Adipocyte (in vitro differentiated cells): ENCODE data around the gene ZNF512B.
"Not testable (repeated sequence)": the region's sequence is repeated elsewhere in the genome, so short reads cannot be mapped to it uniquely, and the experiment has no call there.

Experiments used
- DNase-seq: peaks from one replicate; pipeline ENCODE4 v3.0.0-alpha.2; 2015; ENCODE audit warnings: low read depth
- H3K27me3 ChIP-seq: replicated peaks from 2 replicates; pipeline ENCODE4 v1.7.0; 2013; ENCODE audit warnings: mild to moderate bottlenecking, low read length, moderate library complexity; ENCODE audit not compliant: control insufficient read depth, insufficient read depth
- H3K36me3 ChIP-seq: 2 replicates; pipeline ENCODE4 v1.7.0; 2013; ENCODE audit warnings: low read length, mild to moderate bottlenecking, moderate library complexity; ENCODE audit not compliant: control insufficient read depth, insufficient read depth, severe bottlenecking
- H3K4me1 ChIP-seq: 2 replicates; pipeline ENCODE4 v1.7.0; 2013; ENCODE audit warnings: mild to moderate bottlenecking, low read length, moderate library complexity; ENCODE audit not compliant: control insufficient read depth, insufficient read depth
- H3K4me3 ChIP-seq: 2 replicates; pipeline ENCODE4 v1.7.0; 2013; ENCODE audit warnings: mild to moderate bottlenecking, low read length, moderate library complexity
- H3K9ac ChIP-seq: 2 replicates; pipeline ENCODE4 v1.7.0; 2013; ENCODE audit warnings: mild to moderate bottlenecking, low read length, moderate library complexity
- H3K9me3 ChIP-seq: 2 replicates; pipeline ENCODE4 v1.7.0; 2013; ENCODE audit warnings: mild to moderate bottlenecking, low read length, moderate library complexity; ENCODE audit not compliant: control insufficient read depth

The ZNF512B gene

GRCh38 chr20:63976980-63977738 lies 7.4 kb upstream of the ZNF512B start:
- DNase-seq = no peak
- no peak overlapping the region for H3K4me3 ChIP-seq
- no peaks in the 10 kb centered on the region for H3K27me3 ChIP-seq
- no peaks in the 10 kb centered on the region for H3K36me3 ChIP-seq
- H3K4me1 ChIP-seq = peaks cover 20% of the 10 kb centered on the region
- H3K9ac ChIP-seq = no peak overlapping the region
- no peaks in the 10 kb centered on the region for H3K9me3 ChIP-seq

- not testable (repeated sequence) for H3K36me3 ChIP-seq, DNase-seq, H3K4me3 ChIP-seq, H3K9me3 ChIP-seq, H3K27me3 ChIP-seq, H3K9ac ChIP-seq
- H3K4me1 ChIP-seq = peaks cover 16% of the 10 kb centered on the region
Observed at GRCh38 chr20:63976511-63976910, 6.8 kb upstream of the ZNF512B start.

DNA sequence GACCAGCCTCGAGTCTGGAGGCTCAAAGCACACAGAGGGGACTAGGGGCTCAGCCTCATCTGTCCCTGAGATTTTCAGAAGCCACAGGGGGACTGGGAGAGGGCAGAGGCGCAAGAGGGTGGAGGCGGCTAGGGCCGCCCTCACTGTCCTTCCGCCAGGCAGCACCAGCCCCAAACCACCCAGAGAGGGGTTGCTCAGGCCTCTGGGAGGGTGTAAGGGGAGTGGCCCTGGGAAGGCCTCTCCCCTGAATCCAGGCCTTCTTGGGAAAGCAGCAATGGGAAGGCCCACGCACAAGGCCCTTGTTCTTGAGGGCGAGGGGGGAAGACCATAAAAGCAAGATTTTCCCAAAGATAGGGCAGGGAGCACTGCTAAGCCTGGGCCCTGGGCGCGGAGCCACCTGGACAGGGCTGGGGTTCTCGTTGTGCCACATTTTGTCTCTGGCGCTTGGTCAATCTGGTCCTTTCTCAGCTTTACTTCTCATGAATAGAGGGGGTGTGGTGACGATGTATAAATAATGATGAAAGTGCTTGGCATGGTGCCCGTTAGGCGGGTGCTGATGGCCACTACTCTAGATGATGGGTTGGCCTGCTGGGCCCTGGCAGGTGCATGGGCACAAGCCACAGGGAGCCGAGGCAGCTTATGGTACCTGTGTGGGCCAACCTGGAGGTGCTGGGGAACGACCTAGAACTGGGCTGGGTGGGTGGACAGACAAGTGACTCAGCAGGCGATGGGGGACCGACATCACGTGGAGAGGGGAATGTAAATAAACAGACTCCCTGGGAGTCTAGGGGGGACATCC lies 4.9 kb upstream of the ZNF512B start:
- H3K27me3 ChIP-seq = no peaks in the 10 kb centered on the region
- DNase-seq = no peak
- H3K9ac ChIP-seq = peak overlapping the region; percentile 81
- no peak overlapping the region for H3K4me3 ChIP-seq
- H3K4me1 ChIP-seq = peaks cover 10% of the 10 kb centered on the region
- H3K36me3 ChIP-seq = no peaks in the 10 kb centered on the region
- no peaks in the 10 kb centered on the region for H3K9me3 ChIP-seq

DNA sequence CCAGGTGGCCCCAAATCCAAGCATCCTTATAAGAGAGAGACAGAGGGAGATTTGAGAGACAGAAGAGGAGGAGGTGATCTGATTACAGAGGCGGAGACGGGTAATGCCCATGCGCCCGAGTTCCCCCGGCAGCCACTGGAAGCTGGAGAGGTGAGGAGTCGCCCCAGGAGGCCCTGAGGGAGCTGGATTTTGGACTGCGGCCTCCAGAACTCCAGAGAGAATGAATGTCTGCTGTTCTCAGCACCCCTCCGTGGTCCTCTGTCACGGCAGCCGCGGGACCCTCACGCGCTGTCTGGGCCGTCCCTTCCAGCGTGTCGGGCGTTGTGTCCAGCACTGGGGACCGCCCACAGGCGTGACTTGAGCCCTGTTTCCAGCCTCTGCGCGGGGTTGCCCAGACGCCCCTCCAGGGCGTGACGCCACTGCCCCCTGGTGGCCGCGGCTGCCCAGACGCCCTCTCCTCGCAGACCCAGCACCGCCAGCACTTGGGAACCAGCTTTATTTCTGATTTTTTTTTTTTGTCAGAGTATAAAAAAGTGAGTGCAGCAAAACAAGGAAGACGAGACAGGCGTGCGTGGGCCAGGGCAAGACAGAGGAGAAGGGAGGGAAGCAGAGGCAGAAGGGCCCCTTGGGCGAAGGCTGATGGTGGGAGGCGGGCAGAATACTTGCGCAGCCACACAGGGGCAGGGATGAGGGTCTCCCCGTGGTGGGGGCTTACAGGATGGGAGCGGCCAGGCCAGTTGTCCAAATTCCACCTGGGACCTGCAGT lies 4.1 kb upstream of the ZNF512B start:
- DNase-seq = peak; percentile 96
- H3K4me1 ChIP-seq = peaks cover 13% of the 10 kb centered on the region
- H3K27me3 ChIP-seq = no peaks in the 10 kb centered on the region
- H3K36me3 ChIP-seq = no peaks in the 10 kb centered on the region
- H3K4me3 ChIP-seq = peak overlapping the region; percentile 82
- H3K9me3 ChIP-seq = no peaks in the 10 kb centered on the region
- peak overlapping the region; percentile 81 for H3K9ac ChIP-seq

- H3K27me3 ChIP-seq = no peaks in the 10 kb centered on the region
- H3K4me3 ChIP-seq = no peak overlapping the region
- peaks cover 20% of the 10 kb centered on the region for H3K4me1 ChIP-seq
- no peaks in the 10 kb centered on the region for H3K36me3 ChIP-seq
- peak overlapping the region; percentile 81 for H3K9ac ChIP-seq
- no peaks in the 10 kb centered on the region for H3K9me3 ChIP-seq
- no peak for DNase-seq
Observed at GRCh38 chr20:63973160-63973479, 3.4 kb upstream of the ZNF512B start.

DNA sequence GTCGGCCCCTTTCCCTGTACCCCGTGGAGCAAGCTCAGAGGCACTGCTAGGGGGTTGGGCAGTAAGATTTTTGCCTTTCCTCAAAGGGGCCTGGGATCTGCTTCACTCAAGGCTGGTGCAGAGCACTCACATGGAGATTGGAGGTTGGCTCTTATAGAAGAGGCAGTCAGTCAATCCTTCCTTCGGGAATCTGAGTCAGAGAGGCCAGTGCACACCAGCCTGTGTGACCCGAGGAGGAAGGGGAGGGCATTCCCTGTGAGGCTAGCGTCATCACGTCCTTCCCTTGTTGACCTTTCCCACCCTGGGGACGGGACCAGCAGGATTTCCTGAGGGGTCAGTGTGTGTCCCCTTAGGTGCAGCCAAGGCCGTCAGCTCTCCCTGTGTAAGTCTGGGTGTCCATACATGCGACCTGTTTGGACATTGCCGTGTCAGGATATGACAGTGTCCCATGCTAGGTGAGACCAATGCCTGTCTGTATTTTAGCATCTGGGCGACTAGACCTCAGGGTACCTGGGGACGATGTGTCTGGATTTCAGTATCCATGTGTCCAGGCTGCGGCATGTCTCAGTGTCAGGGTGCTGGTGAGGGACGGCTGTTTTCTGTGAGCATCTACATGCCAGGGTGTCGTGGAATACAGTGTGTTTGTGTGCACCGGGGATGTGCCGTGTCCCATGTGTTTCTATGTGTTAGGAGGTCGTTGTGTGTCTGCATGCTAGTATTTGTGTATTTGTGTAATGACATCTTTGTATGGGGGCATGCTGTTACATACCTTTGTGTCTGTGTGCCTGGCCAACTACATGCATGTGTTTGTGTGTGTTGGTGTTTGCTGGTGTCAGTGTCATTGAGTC lies 2.8 kb upstream of the ZNF512B start:
- H3K9ac ChIP-seq = no peak overlapping the region
- H3K4me3 ChIP-seq = no peak overlapping the region
- no peak for DNase-seq
- H3K36me3 ChIP-seq = no peaks in the 10 kb centered on the region
- no peaks in the 10 kb centered on the region for H3K27me3 ChIP-seq
- H3K4me1 ChIP-seq = peaks cover 20% of the 10 kb centered on the region
- no peaks in the 10 kb centered on the region for H3K9me3 ChIP-seq

- H3K4me1 ChIP-seq = peaks cover 20% of the 10 kb centered on the region
Observed at GRCh38 chr20:63971960-63972311, 2.2 kb upstream of the ZNF512B start.

GRCh38 chr20:63970714-63971431 lies 1.1 kb upstream of the ZNF512B start:
- Histone ChIP-seq H3K9me3 (no peaks in the 10 kb centered on the region), H3K4me3 (peak overlapping the region; percentile 84), H3K27me3 (no peaks in the 10 kb centered on the region), H3K4me1 (peaks cover 20% of the 10 kb centered on the region), H3K9ac (peak overlapping the region; percentile 92), H3K36me3 (peaks cover 16% of the 10 kb centered on the region)
- DNase-seq = no peak

More at GRCh38 chr20:63971960-63972311, 2.2 kb upstream of the ZNF512B start:
- H3K4me3 ChIP-seq, H3K36me3 ChIP-seq, H3K9me3 ChIP-seq, DNase-seq, H3K9ac ChIP-seq, H3K27me3 ChIP-seq: not testable (repeated sequence)

- Histone ChIP-seq H3K9ac (peak overlapping the region; percentile 91), H3K36me3 (peaks cover 21% of the 10 kb centered on the region), H3K4me1 (peaks cover 18% of the 10 kb centered on the region), H3K9me3 (no peaks in the 10 kb centered on the region), H3K4me3 (peak overlapping the region; percentile 85), H3K27me3 (no peaks in the 10 kb centered on the region)
- peak; percentile 44 for DNase-seq
Observed at GRCh38 chr20:63968928-63969760, 586 bp downstream of the ZNF512B start.
